ENCODE data around the gene LILRA6.
A peak's percentile ranks its signal among the peaks of the same experiment; 100 is the strongest.
"Not testable (repeated sequence)": the region's sequence is repeated elsewhere in the genome, so short reads cannot be mapped to it uniquely, and the experiment has no call there.

The LILRA6 gene

DNA sequence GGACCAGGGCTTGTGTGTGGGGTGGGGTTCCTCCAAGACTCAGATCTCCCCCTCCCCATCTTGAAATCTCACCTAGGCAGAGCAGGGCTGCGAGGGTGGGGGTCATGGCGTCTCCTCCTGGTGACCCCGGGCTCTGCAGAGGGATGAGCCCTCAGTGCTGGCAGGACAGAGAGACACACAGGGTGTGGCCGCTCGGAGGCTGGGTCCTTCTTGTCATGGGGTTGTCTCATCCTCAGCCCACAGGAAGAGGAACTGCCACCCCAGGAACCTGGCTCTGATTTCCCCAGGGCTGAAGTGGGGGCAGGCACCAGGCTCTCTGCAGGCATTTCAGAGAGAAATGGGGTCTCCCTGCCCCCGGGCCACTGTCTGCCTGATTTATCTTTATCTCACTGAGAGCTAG, at the start of gene LILRA6:
Gene LILRA6 (minus strand): TSS at position 145 of the 400 bp plus-strand sequence.
- H3K4me3 ChIP-seq (ENCODE audit: low read length); DNase-seq (ENCODE audit: low read depth): not testable (repeated sequence)

DNA sequence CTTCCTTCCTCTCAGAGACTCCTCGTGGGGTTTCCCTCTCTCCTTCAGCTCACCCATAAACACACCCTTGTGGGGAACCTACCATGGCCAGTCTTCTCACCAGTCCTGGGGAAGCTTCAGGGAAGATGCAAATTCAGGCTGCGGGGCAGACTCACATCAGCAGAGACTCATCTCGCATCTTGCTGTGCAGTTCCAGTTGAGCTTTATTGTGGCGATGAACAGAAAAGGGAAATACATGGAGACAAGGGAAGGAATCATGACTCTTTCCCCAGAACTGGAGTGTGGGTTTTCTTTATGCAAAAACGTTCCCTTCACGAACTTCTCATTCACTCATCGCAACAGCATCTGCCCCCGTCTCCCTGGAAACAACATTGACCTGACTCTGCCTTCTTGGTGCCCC, 46.6 kb upstream of the LILRA6 start:
- H3K4me3 ChIP-seq (ENCODE audit: low read length); DNase-seq (ENCODE audit: low read depth): not testable (repeated sequence)

DNA sequence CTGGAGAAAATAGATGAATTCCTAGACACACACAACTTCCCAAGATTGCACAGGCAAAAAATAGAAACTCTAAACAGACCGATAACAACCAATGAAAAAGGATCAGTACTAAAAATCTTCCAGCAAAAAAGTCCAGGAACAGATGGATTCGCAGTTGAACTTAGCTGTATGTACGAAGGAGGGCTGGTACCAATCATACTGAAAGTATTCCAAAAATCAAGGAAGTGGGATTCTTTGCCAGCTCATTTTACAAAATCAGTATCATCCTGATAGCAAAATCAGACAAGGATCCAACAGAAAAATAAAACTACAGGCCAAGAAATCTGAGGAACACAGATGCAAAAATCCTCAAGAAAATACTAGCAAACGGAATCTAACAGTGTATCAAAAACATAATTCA, 44.9 kb upstream of the LILRA6 start:
- H3K4me3 ChIP-seq (ENCODE audit: low read length): no peak overlapping the region
- DNase-seq (ENCODE audit: low read depth): peak; percentile 60
- TF ChIP-seq, protein P1, sequence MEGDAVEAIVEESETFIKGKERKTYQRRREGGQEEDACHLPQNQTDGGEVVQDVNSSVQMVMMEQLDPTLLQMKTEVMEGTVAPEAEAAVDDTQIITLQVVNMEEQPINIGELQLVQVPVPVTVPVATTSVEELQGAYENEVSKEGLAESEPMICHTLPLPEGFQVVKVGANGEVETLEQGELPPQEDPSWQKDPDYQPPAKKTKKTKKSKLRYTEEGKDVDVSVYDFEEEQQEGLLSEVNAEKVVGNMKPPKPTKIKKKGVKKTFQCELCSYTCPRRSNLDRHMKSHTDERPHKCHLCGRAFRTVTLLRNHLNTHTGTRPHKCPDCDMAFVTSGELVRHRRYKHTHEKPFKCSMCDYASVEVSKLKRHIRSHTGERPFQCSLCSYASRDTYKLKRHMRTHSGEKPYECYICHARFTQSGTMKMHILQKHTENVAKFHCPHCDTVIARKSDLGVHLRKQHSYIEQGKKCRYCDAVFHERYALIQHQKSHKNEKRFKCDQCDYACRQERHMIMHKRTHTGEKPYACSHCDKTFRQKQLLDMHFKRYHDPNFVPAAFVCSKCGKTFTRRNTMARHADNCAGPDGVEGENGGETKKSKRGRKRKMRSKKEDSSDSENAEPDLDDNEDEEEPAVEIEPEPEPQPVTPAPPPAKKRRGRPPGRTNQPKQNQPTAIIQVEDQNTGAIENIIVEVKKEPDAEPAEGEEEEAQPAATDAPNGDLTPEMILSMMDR (conservative IDR thresholded peaks at IDR 0.05; ENCODE audit: low read length): no peak

DNA sequence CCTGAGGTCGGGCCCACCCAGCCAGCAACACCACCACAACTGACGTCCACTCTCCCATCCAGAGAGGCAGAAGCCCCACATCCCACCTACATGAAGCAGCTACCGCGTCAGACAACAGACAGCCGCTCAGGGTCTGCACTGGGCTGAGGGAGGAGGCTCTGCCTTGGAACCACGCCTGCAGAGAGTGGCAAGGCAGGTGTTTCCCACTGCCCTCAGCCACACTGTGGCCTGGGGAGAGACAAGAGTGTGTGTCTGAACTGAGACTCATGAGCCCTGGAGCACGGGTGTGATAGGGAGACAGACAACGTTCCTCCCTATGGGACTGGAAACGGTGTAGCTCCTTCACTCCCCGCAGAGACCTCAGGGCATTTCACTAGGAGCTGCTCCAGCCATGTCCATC, 43.7 kb upstream of the LILRA6 start:
- DNase-seq (ENCODE audit: low read depth); H3K4me3 ChIP-seq (ENCODE audit: low read length): not testable (repeated sequence)

DNA sequence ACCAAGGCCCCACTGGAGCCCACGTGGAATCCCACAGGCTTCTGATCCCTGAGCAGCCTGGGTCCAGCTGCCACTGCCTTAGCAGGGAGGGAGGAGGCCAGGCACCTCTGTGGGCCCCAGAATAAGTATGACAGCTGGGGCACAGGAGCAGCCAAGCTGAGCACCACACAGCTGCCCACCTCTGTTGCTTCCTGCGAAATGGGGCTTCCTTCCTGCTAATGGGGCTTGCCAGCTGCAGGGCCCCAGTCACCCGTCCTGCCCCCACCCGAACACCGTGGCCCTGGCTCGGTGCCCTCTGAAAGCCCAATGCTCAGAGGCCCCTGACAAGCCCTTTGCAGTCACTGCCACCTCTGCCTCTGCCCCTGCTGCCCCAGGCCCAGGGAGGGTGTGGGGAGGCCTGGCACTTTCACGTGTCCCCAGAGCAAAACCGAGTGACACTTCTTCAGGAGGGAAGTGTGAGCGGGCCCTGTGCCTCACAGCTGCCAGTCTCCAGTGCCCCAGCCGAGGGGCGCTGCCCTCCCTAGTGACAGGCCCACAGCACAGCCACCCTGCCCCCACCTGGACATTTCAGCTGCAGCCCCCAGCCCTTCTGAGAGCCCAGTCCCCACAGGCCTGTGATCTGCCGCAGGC, 43.0 kb upstream of the LILRA6 start:
- DNase-seq (ENCODE audit: low read depth); H3K4me3 ChIP-seq (ENCODE audit: low read length): not testable (repeated sequence)

DNA sequence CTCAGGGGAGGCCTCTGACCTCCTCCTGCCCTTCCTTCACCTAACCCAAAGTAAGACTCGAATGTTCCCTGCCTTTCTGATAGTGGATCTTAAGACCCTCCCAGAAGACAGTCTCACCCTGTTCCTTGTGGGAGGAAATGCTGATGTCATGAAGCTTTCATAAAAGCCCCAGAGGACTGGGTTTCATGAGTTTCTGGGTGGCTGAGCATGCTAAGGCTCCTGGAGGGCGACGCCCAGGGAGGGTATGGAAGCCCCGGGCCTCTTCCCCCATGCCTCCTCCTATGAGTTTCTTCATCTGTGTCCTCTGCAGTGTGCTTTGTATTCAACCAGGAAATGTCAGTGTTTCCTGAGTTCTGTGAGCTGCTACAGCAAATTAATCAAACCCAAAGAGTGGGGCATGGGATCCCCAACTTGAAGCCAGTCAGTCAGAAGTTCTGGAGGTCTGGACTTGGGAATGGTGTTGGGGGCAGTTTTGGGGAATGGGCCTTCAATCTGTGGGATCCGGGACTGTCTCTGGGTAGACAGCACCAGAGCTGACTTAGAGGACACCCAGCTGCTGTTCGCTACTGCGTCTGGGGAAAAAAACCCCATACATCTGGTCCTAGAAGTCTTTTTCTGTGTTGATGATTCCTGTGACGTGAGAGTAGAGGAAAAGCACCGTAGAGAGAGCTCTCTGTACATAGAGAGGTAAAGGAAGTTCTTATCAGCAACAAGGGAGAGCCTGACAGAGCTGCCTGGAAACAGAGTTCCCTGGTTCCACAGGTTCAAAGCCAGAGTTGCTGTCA, 40.3 kb upstream of the LILRA6 start:
- no peak overlapping the region for H3K4me3 ChIP-seq (ENCODE audit: low read length)
- no peak for DNase-seq (ENCODE audit: low read depth)
- TF ChIP-seq, protein P1 (conservative IDR thresholded peaks at IDR 0.05; ENCODE audit: low read length): no peak

DNA sequence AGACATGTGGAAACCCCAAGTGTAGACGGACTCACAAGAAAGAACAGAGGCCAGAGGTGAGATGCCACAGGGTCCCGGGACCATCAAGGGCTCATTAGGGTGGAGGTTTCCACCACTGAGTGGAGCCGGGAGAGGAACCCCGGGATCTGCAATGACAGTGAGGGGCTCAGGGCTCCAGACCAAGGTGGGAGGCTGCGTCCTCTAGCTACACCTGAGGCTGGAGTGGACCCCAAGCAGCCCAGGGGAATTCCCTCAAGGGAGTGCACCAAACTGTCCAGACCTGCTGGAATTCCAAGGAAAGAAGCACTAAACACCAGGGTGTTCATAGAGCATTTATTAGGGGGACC, 39.1 kb upstream of the LILRA6 start:
- DNase-seq (ENCODE audit: low read depth); H3K4me3 ChIP-seq (ENCODE audit: low read length): not testable (repeated sequence)

DNA sequence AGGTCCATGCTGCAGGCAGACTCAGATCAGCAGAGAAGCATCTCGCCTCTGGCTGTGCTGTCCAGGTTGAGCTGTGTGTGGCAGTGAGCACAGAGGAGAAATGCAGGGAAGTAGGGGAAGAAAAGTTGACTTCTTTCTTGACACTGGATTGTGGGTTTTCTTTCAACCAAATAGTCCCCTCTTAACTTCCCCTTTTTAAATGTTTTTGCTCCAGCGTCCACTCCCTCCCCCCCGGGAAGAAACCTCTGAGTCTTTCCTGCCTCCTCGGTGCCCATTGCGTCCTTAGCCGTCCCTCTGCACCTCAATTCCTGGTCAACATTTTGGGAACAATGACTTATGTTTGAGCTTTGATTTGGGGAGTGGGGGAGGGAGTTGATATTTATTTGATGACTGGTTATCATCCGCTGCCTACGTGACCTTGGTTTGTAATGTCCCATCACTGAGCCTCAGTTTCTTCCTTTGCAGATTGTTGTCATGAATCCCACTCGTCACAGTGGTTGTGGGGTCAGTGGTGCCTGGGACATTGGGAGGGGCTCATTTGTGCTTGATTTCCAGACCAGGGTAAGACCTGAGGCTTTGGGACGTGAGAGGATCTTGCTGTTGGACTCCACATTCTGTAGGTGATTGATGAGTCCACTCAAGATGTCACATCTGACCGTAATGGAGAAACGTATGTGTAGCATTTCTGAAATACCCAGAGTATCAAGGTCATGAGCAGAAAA, 38.6 kb upstream of the LILRA6 start, which contains the start of gene LILRB2:
Gene LILRB2 (minus strand): TSS at position 104 of the 722 bp plus-strand sequence. CDS start 614 bp downstream, outside the sequence.
- no peak within 1 kb of the TSS for H3K4me3 ChIP-seq (ENCODE audit: low read length)
- TF ChIP-seq, protein P1 (conservative IDR thresholded peaks at IDR 0.05; ENCODE audit: low read length): no peak
- DNase-seq (ENCODE audit: low read depth): no peak

DNA sequence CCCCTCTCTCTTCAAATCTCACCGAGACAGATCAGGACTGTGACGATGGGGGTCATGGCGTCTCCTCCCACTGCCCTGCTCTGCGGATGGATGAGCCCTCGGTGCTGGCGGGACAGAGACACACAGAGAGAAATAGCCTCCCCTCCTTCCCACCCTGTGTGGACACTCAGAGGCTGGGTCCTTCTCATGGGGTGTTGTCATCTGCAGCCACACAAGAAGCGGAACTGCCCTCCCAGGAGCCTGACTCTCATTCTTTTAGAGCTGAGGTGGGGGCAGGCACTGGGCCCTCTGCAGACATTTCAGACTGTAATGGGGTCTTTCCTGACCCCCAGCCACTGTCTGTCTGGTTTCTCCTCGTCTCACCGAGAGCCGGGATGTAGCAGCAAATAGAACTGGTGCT, 37.9 kb upstream of the LILRA6 start:
- not testable (repeated sequence) for H3K4me3 ChIP-seq (ENCODE audit: low read length)

DNA sequence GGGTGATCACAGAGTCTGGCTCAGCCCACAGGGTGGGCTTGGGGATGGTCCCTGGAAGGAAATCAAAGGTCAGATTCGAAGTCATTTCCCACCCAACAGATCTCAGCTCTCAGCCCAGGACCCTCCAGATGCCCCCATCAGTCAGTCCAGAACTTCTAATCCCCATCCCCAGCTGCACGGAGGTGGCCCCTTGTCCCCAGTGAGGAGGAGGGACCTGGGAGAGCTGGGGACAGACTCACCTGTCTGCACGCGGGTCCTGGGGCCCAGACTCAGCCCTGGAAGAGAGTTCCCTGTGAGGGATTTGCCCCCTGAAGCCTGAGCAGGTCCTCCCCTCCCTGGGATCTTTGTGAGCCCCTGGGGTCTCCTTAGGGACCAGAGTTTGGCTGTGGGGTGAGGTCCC, 37.4 kb upstream of the LILRA6 start:
- not testable (repeated sequence) for H3K4me3 ChIP-seq (ENCODE audit: low read length); DNase-seq (ENCODE audit: low read depth)

More for the DNA sequence above, 37.9 kb upstream of the LILRA6 start:
- not testable (repeated sequence) for DNase-seq (ENCODE audit: low read depth)
